ENCODE results near the gene GDPD3.

Gene GDPD3

DNA sequence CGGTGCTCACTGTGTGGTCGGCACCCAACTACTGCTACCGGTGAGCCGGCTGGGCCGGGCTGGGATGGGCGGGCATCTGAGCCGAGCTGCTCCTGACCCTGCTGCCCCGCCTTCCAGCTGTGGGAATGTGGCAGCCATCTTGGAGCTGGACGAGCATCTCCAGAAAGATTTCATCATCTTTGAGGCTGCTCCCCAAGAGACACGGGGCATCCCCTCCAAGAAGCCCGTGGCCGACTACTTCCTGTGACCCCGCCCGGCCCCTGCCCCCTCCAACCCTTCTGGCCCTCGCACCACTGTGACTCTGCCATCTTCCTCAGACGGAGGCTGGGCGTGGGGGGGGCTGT lies 28.5 kb downstream of the GDPD3 start:
- Histone ChIP-seq H3K9me3 (no peaks in the 10 kb centered on the region), H3K27me3 (no peaks in the 10 kb centered on the region), H3K27ac (peak overlapping the region; percentile 23), H3K4me3 (ENCODE audit: low read depth in 1 of 2, low read length in 1 of 2) (no peak overlapping the region), H3K36me3 (peaks cover 62% of the 10 kb centered on the region), H3K4me1 (ENCODE audit: control insufficient read depth in 1 of 2, insufficient read depth in 1 of 2, low read depth in 1 of 2, low read length in 1 of 2) (peaks cover 22 to 30% of the 10 kb centered on the region in 2 experiments)
- TF ChIP-seq, protein P1, sequence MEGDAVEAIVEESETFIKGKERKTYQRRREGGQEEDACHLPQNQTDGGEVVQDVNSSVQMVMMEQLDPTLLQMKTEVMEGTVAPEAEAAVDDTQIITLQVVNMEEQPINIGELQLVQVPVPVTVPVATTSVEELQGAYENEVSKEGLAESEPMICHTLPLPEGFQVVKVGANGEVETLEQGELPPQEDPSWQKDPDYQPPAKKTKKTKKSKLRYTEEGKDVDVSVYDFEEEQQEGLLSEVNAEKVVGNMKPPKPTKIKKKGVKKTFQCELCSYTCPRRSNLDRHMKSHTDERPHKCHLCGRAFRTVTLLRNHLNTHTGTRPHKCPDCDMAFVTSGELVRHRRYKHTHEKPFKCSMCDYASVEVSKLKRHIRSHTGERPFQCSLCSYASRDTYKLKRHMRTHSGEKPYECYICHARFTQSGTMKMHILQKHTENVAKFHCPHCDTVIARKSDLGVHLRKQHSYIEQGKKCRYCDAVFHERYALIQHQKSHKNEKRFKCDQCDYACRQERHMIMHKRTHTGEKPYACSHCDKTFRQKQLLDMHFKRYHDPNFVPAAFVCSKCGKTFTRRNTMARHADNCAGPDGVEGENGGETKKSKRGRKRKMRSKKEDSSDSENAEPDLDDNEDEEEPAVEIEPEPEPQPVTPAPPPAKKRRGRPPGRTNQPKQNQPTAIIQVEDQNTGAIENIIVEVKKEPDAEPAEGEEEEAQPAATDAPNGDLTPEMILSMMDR (IDR thresholded peaks at IDR 0.05) = no peak

DNA sequence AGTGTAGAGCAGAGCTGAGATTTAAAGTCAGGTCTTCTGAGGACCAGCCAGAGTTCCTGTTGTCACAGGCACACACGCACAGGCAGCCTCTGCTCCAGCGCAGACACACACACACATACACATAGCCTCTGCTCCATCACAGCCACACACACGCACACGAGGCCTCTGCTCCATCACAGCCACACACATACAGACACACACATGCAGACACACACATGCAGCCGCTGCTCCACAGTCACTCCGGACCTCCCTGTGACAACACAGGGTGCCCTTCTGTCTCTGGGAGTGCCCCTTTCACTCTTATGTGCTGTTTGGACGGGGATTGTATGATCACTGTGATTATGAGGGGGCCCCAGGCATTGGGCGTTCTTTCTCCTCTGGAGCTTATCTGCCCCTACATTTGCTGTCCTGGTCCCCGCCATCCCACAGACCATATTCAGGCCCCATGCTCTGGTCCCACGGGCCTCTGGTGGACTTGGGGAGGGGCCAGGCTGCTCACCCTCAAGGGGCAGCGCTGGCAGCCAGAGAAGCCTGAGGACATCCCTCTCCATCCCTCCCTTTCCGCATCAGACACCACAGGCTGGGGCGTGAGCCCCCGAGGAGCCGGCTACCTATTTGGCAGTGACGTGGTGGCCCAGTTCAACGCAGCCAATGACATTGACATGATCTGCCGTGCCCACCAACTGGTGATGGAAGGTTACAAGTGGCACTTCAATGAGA lies 29.1 kb downstream of the GDPD3 start:
- H3K27ac ChIP-seq = peak overlapping the region; percentile 25
- no peaks in the 10 kb centered on the region for H3K9me3 ChIP-seq
- H3K36me3 ChIP-seq = peaks cover 67% of the 10 kb centered on the region
- H3K4me3 ChIP-seq (ENCODE audit: low read depth in 1 of 2, low read length in 1 of 2) = no peak overlapping the region
- no peaks in the 10 kb centered on the region for H3K27me3 ChIP-seq
- H3K4me1 ChIP-seq (ENCODE audit: control insufficient read depth in 1 of 2, insufficient read depth in 1 of 2, low read depth in 1 of 2, low read length in 1 of 2) = peaks cover 22 to 30% of the 10 kb centered on the region in 2 experiments
- TF ChIP-seq, protein P1 (IDR thresholded peaks at IDR 0.05) = no peak

DNA sequence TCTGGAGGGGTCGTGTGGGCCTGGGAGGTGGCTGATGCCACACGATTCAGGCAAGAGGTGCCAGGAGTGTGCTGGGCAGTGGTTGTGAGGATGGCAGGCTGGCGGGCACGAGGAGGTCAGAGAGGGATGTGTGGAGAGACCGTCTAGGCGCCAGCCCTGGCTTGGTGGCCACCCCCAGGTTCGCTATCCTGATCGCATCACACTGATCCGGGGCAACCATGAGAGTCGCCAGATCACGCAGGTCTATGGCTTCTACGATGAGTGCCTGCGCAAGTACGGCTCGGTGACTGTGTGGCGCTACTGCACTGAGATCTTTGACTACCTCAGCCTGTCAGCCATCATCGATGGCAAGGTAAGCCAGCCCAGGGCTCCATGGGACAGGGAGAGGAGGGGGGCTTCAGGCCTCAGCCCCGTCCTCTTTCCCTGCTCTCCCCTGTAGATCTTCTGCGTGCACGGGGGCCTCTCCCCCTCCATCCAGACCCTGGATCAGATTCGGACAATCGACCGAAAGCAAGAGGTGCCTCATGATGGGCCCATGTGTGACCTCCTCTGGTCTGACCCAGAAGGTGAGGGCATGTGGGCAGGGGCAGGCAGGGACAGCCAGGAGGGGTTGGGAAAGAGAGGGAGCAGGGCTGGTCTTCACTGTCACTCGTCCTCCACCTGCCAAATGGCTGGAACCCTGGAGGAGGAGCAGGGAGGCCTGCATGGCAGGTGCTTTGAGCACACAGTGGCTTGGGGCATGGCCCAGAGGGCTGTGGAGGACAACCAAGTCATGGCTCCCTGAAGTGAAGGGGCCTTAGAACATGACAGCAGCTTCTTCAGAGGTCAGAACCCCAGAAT lies 29.9 kb downstream of the GDPD3 start:
- peaks cover 27 to 31% of the 10 kb centered on the region in 2 experiments for H3K4me1 ChIP-seq (ENCODE audit: control insufficient read depth in 1 of 2, insufficient read depth in 1 of 2, low read depth in 1 of 2, low read length in 1 of 2)
- peaks cover 75% of the 10 kb centered on the region for H3K36me3 ChIP-seq
- H3K9me3 ChIP-seq = no peaks in the 10 kb centered on the region
- peak overlapping the region; percentile 35 for H3K27ac ChIP-seq
- H3K4me3 ChIP-seq (ENCODE audit: low read depth in 1 of 2, low read length in 1 of 2) = no peak overlapping the region
- TF ChIP-seq, protein P1 (IDR thresholded peaks at IDR 0.05) = no peak
- no peaks in the 10 kb centered on the region for H3K27me3 ChIP-seq

DNA sequence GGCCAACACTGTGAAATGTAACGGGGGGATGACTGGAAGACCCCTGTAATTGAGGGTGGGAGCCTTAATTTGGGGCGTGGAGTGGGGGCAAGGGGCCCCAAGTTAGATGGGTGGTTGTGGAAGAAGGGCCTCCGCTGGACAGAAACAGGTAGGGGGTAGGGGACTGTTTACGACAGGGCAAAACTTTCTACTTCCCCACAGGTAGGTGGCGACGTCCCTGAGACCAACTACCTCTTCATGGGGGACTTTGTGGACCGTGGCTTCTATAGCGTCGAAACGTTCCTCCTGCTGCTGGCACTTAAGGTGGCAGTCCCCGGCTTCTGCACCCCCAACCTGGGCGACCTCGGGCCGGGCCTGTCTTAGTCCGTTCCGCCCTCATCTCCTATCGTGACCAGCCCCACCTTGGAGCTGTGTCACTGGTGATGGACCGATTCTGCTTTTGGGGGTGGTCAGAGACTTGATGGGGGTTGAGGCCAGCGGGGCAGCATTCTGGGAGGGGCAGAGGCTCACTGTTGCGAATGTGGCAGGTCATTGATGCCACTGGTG lies 30.7 kb downstream of the GDPD3 start:
- peaks cover 83% of the 10 kb centered on the region for H3K36me3 ChIP-seq
- H3K4me1 ChIP-seq (ENCODE audit: control insufficient read depth in 1 of 2, insufficient read depth in 1 of 2, low read depth in 1 of 2, low read length in 1 of 2) = peaks cover 29 to 31% of the 10 kb centered on the region in 2 experiments
- H3K4me3 ChIP-seq (ENCODE audit: low read depth in 1 of 2, low read length in 1 of 2) = no peak overlapping the region
- no peaks in the 10 kb centered on the region for H3K9me3 ChIP-seq
- H3K27ac ChIP-seq = peak overlapping the region; percentile 35
- TF ChIP-seq, protein P1 (IDR thresholded peaks at IDR 0.05) = no peak
- H3K27me3 ChIP-seq = no peaks in the 10 kb centered on the region

DNA sequence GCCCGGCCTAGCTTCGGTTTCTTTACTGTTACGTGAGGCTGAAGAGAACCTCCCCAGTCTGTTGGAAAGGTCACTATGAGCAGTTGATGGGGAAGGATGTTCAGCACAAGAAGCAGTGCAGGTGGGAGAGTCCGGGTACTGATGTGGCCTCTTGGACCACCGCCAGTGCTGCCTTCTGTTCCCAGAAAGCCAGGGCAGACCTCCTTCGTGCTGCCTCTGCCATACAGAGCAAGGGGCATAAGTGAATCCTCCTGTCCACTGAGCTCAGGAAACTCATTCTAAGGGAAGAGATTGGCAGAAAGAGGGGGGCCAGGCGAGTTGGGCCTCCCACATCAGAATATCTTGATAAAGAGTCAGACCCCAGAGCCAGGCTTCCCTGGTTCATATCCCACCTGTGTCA lies 33.9 kb downstream of the GDPD3 start:
- H3K4me3 ChIP-seq (ENCODE audit: low read depth in 1 of 2, low read length in 1 of 2) = no peak overlapping the region
- TF ChIP-seq, protein P1 (IDR thresholded peaks at IDR 0.05) = no peak
- H3K27ac ChIP-seq = no peak overlapping the region
- no peaks in the 10 kb centered on the region for H3K27me3 ChIP-seq
- H3K9me3 ChIP-seq = no peaks in the 10 kb centered on the region
- H3K36me3 ChIP-seq = peaks cover 76% of the 10 kb centered on the region
- H3K4me1 ChIP-seq (ENCODE audit: control insufficient read depth in 1 of 2, insufficient read depth in 1 of 2, low read depth in 1 of 2, low read length in 1 of 2) = peaks cover 36 to 37% of the 10 kb centered on the region in 2 experiments

Measured in neutrophil (primary cell).